Left lobe of liver (tissue), 2 donors: ENCODE data around the gene TMEM165. TPM values are rescaled to one million over a fixed set of nuclear protein-coding genes. Genes with fewer than 3 reads are reported as not detected.
"Not testable (repeated sequence)": the region's sequence is repeated elsewhere in the genome, so short reads cannot be mapped to it uniquely, and the experiment has no call there.

ENCODE experiments used
- ATAC-seq: fragments of 200-7000 bp; cut with Tn5 transposase; one replicate; pipeline ENCODE4 v1.9.1; 2020; ENCODE audit warnings: mild to moderate bottlenecking, moderate library complexity
- DNase-seq: peaks from one replicate; pipeline ENCODE4 v3.0.0-alpha.2; 2020; ENCODE audit warnings: low spot score
- total RNA-seq: library from RNA; stranded (reverse); gene quantifications from one replicate; pipeline ENCODE4 v1.2.1, GENCODE V29; 2021
- donor health status: DM: no; HTN: no; CAD: no; lungs with moderate emphysema.
- donor health status: DM: no; HTN: yes; CAD: no.

The TMEM165 gene, protein sequence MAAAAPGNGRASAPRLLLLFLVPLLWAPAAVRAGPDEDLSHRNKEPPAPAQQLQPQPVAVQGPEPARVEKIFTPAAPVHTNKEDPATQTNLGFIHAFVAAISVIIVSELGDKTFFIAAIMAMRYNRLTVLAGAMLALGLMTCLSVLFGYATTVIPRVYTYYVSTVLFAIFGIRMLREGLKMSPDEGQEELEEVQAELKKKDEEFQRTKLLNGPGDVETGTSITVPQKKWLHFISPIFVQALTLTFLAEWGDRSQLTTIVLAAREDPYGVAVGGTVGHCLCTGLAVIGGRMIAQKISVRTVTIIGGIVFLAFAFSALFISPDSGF
- 15.8 TPM for total RNA-seq

GRCh38 chr4:55395529-55396307 lies at the start of gene TMEM165:
Gene TMEM165, plus strand, starts transcription at chr4:55395957. Its CDS starts 233 bp downstream, at chr4:55396190.
- ATAC-seq (peak; percentile 98), DNase-seq (peak; percentile 96)

- peak; percentile 91 for DNase-seq
- ATAC-seq, result peak; percentile 96
Observed at GRCh38 chr4:55345980-55346850, 49.5 kb upstream of the TMEM165 start, which contains the start of gene SRD5A3. Gene SRD5A3, plus strand, starts transcription at chr4:55346242. Its CDS starts 95 bp downstream, at chr4:55346337.

DNA sequence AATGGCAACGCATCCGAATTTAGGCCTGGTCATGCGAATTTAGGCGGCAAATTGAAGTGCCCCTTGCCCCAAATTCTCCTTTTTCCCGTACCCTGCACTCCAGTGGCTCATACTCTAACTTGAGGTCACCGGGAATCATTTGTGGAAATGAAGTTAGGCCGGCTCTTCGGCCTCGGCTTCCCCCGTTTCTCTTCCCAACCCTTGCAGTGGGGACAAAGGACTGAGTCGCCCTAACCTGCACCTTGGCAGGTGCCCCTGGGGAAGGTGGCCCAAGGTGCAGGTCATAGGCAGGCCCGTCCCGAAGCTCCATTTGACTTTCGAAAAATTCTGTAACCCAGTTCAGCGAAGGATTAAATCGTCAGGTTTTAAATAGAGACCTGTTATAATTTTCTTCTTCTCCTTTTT lies 48.9 kb upstream of the TMEM165 start:
- no peak for DNase-seq
- ATAC-seq, result peak; percentile 51

DNA sequence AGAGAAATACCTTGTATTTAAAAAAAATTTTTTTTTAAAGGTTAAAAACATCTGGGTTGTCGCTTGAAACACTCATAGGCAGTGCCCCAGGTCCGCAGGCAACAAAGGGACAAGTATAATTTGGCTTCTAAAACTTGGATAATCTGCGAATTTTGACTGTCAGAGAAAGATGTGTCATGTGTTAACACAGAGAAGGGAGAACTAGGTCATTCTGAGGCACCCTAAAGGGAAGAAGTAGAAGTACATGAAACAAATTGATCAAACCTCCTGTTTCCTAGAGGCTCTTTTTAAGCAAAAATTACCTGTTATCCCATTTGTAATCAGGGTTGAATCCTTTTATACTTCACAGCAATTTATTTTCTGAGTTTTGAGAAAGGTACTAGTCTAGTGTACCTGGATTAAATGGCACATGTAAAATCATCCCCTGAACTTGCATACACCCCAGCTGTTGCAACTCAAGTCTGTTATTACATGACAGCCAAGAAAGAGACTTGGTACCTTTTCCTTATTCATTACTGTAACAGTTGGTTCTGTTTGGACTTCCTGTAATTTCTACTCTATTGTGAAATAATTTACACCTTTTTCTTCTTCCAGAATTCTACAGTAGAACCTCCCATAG lies 48.0 kb upstream of the TMEM165 start:
- no peak for DNase-seq
- ATAC-seq, result no peak

- DNase-seq (no peak), ATAC-seq (no peak)
Observed at GRCh38 chr4:55348466-55348865, 47.3 kb upstream of the TMEM165 start.

DNA sequence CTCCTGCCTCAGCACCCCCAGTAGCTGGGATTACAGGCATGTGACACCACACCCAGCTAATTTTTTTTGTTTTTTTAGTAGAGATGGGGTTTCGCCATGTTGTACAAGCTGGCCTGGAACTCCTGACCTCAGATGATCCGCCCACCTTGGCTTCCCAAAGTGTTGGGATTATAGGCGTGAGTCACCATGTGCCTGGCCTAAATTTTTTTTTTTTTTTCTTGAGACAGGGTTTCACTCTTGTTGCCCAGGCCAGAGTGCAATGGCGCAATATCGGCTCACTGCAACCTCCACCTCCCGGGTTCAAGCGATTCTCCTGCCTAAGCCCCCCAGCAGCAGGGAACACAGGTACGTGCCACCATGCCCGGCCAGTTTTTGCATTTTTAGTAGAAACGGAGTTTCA lies 44.9 kb upstream of the TMEM165 start:
- ATAC-seq, DNase-seq: not testable (repeated sequence)

GRCh38 chr4:55351824-55352223 lies 43.9 kb upstream of the TMEM165 start:
- DNase-seq, result no peak
- ATAC-seq, result no peak

DNA sequence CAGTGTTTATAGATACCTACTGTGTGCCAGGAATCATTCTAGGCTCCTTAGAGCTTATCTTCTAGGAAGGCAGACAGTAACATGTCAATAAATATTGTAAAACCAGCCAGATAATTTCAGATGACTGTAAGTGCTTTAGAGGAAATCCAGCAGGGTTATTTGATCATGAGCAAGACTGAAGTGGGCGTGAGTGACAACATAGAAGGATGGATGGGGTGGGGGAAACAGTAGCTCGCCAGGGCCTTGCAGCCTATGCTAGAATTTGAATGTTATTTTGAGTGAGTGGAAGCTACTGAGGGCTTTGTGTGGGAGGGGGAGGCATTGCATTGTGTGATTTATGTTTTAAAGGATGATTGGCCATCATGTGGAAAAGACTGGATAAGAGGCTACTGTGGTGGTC lies 43.0 kb upstream of the TMEM165 start:
- ATAC-seq, result no peak
- DNase-seq, result no peak

DNA sequence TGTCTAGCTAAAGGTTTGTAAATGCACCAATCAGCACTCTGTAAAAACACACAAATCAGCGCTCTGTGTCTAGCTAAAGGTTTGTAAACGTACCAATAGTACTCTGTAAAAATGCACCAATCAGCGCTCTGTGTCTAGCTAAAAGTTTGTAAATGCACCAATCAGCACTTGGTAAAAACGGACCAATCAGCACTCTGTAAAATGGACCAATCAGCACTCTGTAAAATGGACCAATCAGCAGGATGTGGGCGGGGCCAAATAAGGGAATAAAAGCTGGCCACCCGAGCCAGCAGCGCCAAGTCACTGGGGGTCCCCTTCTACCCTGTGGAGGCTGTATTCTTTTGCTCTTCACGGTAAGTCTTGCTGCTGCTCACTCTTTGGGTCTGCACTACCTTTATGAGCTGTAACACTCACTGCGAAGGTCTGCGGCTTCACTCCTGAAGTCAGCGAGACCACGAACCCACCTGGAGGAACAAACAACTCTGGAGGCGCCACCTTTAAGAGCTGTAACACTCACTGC lies 42.5 kb upstream of the TMEM165 start:
- ATAC-seq, result not testable (repeated sequence)

GRCh38 chr4:55354648-55355047 lies 41.1 kb upstream of the TMEM165 start:
- no peak for ATAC-seq
- no peak for DNase-seq

More for the DNA sequence above, 42.5 kb upstream of the TMEM165 start:
- not testable (repeated sequence) for DNase-seq

DNA sequence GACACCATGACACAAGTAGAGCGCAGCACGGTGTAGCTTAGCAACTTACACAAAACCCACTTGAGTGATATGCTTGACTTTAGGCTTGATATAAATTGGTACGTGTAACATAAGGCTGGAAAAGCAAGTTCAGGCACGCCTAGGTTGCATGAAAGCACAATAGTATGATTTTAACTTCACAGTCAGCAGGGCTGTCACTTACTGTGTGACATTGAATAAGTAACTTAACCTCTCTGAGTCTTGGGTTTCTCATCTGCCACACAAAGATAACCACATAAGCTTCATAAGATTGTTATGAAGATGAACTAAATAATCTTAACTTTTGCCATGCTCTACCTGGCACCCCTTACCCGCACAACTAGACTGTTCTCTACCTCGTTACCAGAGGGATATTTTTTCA lies 40.2 kb upstream of the TMEM165 start:
- ATAC-seq (no peak), DNase-seq (no peak)

- DNase-seq (no peak), ATAC-seq (no peak)
Observed at GRCh38 chr4:55356991-55357461, 38.7 kb upstream of the TMEM165 start.

DNA sequence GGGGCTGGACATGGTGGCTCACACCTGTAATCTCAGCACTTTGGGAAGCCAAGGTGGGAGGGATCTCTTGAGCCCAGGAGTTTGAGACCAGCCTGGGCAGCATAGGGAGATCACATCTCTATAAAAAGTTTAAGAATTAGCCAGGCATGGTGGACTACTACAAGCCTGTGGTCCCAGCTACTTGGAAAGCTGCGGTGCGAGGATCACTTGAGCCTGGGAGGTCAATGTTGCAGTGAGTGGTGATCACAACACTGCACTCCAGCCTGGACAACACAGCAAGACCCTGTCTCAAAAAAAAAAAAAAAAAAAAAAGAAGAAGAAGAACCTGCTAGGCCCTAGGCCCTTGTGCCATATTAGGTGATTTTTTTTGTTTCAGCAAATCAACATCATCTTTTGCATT lies 37.5 kb upstream of the TMEM165 start:
- no peak for ATAC-seq
- no peak for DNase-seq

DNA sequence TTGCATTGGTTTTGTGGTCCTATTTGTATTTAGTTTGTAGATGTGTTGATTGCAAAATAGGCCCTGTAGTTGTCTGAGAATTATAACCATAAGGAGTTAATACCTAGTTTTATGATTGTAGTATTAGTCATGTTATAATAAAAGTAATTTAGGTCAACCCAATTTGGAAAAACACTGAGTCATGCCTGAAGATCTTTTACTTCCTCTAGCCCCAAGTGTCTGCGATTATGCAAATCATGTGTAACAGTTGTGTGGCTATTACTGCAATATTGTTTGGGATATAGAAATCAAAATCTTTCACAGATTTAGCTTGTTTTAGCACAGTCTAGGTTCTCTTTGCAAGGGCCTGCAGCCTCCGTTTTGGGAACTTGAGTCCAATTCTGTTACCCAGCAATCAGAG lies 37.1 kb upstream of the TMEM165 start:
- ATAC-seq, result no peak
- DNase-seq, result no peak

DNA sequence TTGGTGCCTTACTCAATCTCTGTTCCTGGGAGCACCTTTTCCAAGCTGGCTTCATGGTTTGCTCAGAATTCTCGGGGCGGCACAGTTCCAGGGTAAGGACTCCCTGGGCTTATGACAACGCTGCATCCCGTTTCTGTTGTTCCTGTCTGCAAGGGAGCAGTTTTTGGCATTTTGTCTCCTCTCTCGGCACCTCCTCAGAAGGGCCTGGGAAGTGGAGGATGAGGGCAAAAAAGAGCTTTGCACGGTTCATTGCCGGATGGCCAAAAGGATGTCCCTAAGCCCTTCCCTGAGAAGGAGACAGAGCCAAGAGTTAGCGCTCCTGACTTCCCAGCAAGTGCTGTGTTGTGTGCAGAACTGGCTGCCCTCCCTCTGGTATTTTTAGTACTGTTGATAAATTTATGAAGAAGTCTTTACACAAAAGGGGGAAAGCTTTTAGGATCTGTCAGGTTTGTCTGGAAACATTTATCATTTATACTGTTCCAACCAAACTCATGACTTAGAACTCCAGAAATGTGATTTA lies 36.3 kb upstream of the TMEM165 start:
- no peak for DNase-seq
- ATAC-seq, result no peak

- ATAC-seq, DNase-seq: not testable (repeated sequence)
Observed at GRCh38 chr4:55362938-55363337, 32.8 kb upstream of the TMEM165 start.

- no peak for DNase-seq
- ATAC-seq, result no peak
Observed at GRCh38 chr4:55363691-55364351, 31.9 kb upstream of the TMEM165 start.

GRCh38 chr4:55364691-55365344 lies 30.9 kb upstream of the TMEM165 start:
- DNase-seq, result no peak
- ATAC-seq, result no peak

DNA sequence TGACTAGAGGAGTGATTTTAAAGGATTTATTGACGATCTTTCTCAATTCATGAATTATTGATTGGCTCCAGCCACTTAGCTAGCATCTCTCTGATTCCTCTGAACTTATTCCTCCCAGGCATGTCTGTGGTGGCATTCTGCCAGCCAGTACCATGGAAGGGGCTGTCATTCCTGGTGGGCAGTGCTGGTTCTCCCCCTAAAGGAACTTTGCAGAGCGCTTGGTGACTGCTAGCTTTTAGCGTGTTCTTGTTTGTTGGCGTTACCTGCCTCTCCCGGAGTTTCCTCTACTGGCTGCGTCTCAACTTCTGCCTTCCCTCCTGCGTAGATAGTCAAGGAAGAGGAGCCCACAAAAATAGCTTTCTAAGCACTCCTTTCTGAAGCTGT lies 30.4 kb upstream of the TMEM165 start:
- DNase-seq, result no peak
- ATAC-seq, result no peak
